GM12864 (cell line): ENCODE data around the gene NPFFR1.

Source experiments
- DNase-seq: peaks from one replicate; pipeline ENCODE4 v3.0.0-alpha.2; 2011; ENCODE audit warnings: low read depth
- H3K4me3 ChIP-seq: 2 replicates; pipeline ENCODE4 v1.5.1; 2011; ENCODE audit warnings: mild to moderate bottlenecking, low read depth, low read length, control low read depth
- TF ChIP-seq, protein P1 (sequence below): IDR thresholded peaks from 2 replicates; pipeline ENCODE4 v1.5.1; 2011; ENCODE audit warnings: low read depth, mild to moderate bottlenecking, moderate library complexity, low read length, control low read depth, inconsistent platforms; ENCODE audit errors: missing control alignments

NPFFR1 gene

DNA sequence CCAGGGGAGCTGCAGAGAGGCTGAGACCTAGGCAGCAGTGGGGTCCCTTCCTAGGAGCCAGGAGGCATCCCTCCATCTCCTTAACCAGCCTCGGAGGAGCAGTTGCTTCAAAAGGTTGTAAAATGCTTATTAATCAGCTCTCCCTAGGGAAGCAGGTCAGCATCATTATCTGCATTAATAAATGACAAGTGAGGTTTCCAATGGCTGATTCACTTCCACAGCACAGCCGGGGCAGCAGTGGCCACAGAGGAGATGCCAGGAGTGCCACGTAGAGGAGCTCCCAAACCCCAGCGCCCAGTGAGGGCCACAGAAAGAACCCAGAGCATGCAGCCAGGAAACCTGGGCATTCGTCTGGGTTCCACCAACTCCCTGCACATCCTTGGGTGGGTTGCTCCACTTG, 8.2 kb upstream of the NPFFR1 start:
- H3K4me3 ChIP-seq = no peak overlapping the region
- DNase-seq = no peak
- TF ChIP-seq, protein P1, sequence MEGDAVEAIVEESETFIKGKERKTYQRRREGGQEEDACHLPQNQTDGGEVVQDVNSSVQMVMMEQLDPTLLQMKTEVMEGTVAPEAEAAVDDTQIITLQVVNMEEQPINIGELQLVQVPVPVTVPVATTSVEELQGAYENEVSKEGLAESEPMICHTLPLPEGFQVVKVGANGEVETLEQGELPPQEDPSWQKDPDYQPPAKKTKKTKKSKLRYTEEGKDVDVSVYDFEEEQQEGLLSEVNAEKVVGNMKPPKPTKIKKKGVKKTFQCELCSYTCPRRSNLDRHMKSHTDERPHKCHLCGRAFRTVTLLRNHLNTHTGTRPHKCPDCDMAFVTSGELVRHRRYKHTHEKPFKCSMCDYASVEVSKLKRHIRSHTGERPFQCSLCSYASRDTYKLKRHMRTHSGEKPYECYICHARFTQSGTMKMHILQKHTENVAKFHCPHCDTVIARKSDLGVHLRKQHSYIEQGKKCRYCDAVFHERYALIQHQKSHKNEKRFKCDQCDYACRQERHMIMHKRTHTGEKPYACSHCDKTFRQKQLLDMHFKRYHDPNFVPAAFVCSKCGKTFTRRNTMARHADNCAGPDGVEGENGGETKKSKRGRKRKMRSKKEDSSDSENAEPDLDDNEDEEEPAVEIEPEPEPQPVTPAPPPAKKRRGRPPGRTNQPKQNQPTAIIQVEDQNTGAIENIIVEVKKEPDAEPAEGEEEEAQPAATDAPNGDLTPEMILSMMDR = no peak

GRCh38 chr10:70289739-70290138, 5.9 kb upstream of the NPFFR1 start:
- H3K4me3 ChIP-seq = no peak overlapping the region
- TF ChIP-seq, protein P1 = no peak
- no peak for DNase-seq

DNA sequence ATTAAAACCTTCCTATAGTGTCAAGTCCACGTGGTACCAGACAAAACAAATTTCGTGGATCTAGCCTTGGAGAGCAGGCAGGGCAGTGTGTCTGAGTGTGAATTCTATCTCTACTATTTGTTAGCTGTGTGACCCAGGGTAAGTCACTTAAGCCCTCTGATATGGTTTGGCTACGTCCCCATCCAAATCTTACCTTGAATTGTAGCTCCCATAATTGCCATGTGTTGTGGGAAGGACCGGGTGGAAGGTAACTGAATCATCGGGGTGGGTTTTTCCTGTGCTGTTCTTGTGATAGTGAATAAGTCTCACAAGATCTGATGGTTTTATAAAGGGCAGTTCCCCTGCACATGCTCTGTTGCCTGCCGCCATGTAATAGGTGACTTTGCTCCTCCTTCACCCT, 2.8 kb upstream of the NPFFR1 start:
- no peak overlapping the region for H3K4me3 ChIP-seq
- TF ChIP-seq, protein P1 = no peak
- no peak for DNase-seq

GRCh38 chr10:70285476-70285831, 1.6 kb upstream of the NPFFR1 start:
- no peak overlapping the region for H3K4me3 ChIP-seq
- DNase-seq = no peak
- TF ChIP-seq, protein P1 = no peak

DNA sequence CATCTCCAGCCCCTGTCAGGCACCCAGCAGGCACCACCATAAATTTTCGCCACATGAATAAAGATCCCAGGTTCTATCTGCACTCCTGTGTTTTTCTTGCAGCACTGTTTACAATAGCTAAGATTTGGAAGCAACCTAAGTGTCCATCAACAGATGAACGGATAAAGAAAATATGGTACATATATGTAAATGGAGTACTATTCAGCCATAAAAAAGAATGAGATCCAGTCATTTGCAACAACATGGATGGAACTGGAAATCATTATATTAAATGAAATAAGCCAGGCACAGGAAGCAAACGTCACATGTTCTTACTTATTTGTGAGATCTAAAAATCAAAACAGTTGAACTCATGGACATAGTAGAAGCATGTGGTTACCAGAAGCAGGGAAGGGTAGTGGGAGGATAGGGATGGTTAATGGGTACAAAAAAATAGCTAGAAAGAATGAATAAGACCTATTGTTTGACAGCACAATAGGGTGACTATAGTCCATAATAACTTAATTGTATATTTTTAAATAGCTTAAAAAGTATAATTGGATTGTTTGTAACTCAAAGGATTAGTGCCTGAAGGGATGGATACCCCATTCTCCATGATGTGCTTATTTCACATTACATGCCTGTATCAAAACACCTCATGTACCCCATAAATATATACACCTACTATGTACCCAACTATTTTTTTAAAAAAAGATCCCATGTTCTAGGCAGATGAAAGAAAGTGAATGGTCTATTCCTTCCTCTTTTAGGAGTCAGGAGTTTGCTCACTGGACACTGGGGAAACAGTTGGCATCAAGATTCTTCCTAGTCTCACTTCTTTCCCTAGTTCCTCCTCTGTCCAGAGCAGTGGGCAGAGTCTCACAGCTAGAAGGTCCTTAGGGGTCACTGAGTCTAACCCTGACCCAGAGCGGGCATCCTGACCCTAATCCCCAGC, 1.0 kb upstream of the NPFFR1 start:
- TF ChIP-seq, protein P1 = no peak
- no peak for DNase-seq
- no peak overlapping the region for H3K4me3 ChIP-seq

DNA sequence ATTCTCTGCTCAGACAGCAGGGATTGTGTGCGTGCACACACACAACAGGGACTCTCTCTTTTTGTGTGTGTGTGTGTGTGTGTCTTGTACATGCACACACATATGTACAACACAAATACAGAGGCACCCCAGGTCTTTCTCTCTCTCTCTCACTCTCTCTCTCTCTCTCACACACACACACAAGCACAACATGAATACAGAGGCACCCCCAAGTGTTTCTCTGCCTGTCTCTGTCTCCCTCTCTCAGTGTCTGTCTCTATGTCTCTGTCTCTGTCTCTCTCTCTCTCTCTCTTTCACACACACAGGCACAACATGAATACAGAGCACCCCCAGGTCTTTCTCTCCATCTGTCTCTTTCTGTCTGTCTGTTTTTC, 746 bp downstream of the NPFFR1 start:
- DNase-seq = no peak
- TF ChIP-seq, protein P1 = no peak
- H3K4me3 ChIP-seq = no peak overlapping the region

GRCh38 chr10:70281609-70282008, 2.2 kb downstream of the NPFFR1 start:
- H3K4me3 ChIP-seq = no peak overlapping the region
- DNase-seq = no peak
- TF ChIP-seq, protein P1 = no peak
